ENCODE measurements around the gene USP28.

DNA sequence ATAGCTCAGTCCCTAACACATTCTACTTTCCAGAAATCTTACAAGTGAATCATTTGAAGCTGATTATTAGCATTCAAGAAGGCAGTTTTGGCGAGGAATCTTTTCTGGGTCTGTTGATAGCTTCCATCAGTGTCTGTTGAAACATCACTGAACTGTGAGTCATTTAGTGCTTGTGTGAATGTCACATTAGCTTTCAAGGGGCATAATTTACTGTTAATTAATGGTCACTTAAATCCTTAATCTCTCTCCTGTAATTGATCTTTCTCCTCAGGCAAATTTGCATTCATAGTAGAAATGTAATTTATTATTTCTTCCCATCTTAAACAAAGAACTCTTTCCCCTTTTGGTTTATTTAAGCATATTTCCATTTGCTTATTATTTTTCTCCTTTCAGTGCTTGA lies 31.8 kb upstream of the USP28 start:
- TF ChIP-seq CTCF (IDR thresholded peaks at IDR 0.05) (no peak), POLR2A (IDR thresholded peaks at IDR 0.05) (no peak)
